ENCODE results near the gene MYLK4. TPM values are rescaled to one million over a fixed set of nuclear protein-coding genes. Genes with fewer than 3 reads are reported as not detected.
A peak's percentile ranks its signal among the peaks of the same experiment; 100 is the strongest.

The MYLK4 gene
- total and polyA plus RNA-seq, 2 donors (not counting 3 experiments of a cell fraction or from before 2014, with no cell fraction given), result 0.41 to 0.62 TPM

GRCh38 chr6:2655844-2656433 lies 94.8 kb downstream of the MYLK4 start:
- TF ChIP-seq EZH2 (IDR thresholded peaks at IDR 0.05; ENCODE audit: borderline replicate concordance, low read depth, low read length, severe bottlenecking) (no peak), POLR2A (IDR thresholded peaks at IDR 0.05; ENCODE audit: low read depth, low read length) (no peak), MYC (IDR thresholded peaks at IDR 0.05; ENCODE audit: low read depth, low read length) (no peak), POLR2AphosphoS5 (IDR thresholded peaks at IDR 0.05; ENCODE audit: insufficient read depth, low read depth, low read length) (no peak), MAX (IDR thresholded peaks at IDR 0.05; ENCODE audit: insufficient read depth, insufficient read length) (no peak), GATA2 (IDR thresholded peaks at IDR 0.05; ENCODE audit: insufficient read depth, insufficient read length, low read depth, low read length) (no peak), FOS (IDR thresholded peaks at IDR 0.05; ENCODE audit: borderline replicate concordance, insufficient read depth, low read length) (no peak), JUN (IDR thresholded peaks at IDR 0.05; ENCODE audit: borderline replicate concordance, insufficient read depth, insufficient read length, low read depth) (no peak)
- TF ChIP-seq, protein P1, sequence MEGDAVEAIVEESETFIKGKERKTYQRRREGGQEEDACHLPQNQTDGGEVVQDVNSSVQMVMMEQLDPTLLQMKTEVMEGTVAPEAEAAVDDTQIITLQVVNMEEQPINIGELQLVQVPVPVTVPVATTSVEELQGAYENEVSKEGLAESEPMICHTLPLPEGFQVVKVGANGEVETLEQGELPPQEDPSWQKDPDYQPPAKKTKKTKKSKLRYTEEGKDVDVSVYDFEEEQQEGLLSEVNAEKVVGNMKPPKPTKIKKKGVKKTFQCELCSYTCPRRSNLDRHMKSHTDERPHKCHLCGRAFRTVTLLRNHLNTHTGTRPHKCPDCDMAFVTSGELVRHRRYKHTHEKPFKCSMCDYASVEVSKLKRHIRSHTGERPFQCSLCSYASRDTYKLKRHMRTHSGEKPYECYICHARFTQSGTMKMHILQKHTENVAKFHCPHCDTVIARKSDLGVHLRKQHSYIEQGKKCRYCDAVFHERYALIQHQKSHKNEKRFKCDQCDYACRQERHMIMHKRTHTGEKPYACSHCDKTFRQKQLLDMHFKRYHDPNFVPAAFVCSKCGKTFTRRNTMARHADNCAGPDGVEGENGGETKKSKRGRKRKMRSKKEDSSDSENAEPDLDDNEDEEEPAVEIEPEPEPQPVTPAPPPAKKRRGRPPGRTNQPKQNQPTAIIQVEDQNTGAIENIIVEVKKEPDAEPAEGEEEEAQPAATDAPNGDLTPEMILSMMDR (IDR thresholded peaks at IDR 0.05; ENCODE audit: extremely low read depth in 1 of 2, insufficient read depth in 1 of 2, low read depth in 1 of 2, low read length in 2 of 2), result no peak
- FAIRE-seq, result peak; percentile 18
- intact Hi-C loops (cut with micrococcal nuclease), result loop anchor here (5.0 kb wide), 1 partner anchor 81 kb away; no protein-coding TSS in a partner anchor

More at GRCh38 chr6:2655844-2656433, 94.8 kb downstream of the MYLK4 start:
- no peaks in the 10 kb centered on the region for H3K4me1 ChIP-seq (ENCODE audit: control insufficient read depth, extremely low read depth, insufficient read depth, low read length)
- BruUV-seq (replicated peaks), result no TSS peak
- H3K27ac ChIP-seq (ENCODE audit: insufficient read depth, low read depth, low read length), result no peak overlapping the region
- no peaks in the 10 kb centered on the region for H3K27me3 ChIP-seq (ENCODE audit: control insufficient read depth in 2 of 2, insufficient read depth in 2 of 2, low read length in 2 of 2)
- POLR2A ChIA-PET, result no interaction called here
- CTCF ChIA-PET, result no interaction called here
- no peaks in the 10 kb centered on the region for H3K9me3 ChIP-seq (replicated peaks; ENCODE audit: control insufficient read depth, insufficient read depth, low read length)
- H3K36me3 ChIP-seq (ENCODE audit: control insufficient read depth in 2 of 2, extremely low read depth in 1 of 2, insufficient read depth in 2 of 2, low read length in 2 of 2), result no peaks in the 10 kb centered on the region
- H4K20me1 ChIP-seq (replicated peaks; ENCODE audit: control insufficient read depth, extremely low read depth, insufficient read depth, low read length), result no peaks in the 10 kb centered on the region
- no peak overlapping the region for H3K4me2 ChIP-seq (ENCODE audit: insufficient read depth, low read length)
- DNase-seq (ENCODE audit: low read depth, low spot score), result no peak
- H3K79me2 ChIP-seq (ENCODE audit: control insufficient read depth, insufficient read depth, low read length), result no peaks in the 10 kb centered on the region
- no peak overlapping the region for H3K4me3 ChIP-seq (replicated peaks in 1 of 3; ENCODE audit: insufficient read depth in 1 of 3, low read depth in 1 of 3, low read length in 3 of 3)
- H3K9ac ChIP-seq (replicated peaks; ENCODE audit: extremely low read depth, insufficient read depth, low read length), result no peak overlapping the region
- no peaks in the 10 kb centered on the region for H3K9me1 ChIP-seq (replicated peaks; ENCODE audit: control insufficient read depth, extremely low read depth, insufficient read depth, low read length)
- dilution Hi-C loops (cut with MboI; ENCODE audit: extremely low pct_ligation_motif_present, low sequenced_read_pairs), result no loop called here
- H2AFZ ChIP-seq (ENCODE audit: low read depth, low read length), result no peak overlapping the region
